SK-N-SH (cell line): ENCODE measurements around the gene ARHGEF37. TPM values are rescaled to one million over a fixed set of nuclear protein-coding genes. Genes with fewer than 3 reads are reported as not detected.

Source experiments
- CTCF ChIA-PET: fragments of 300-600, 350-600 bp; formaldehyde crosslinking; extraction: SDS; loops from one replicate; lab custom pipeline; 2021; lab: Yijun Ruan, JAX
- POLR2A ChIA-PET: fragments of 350-600 bp; sonication (Branson Sonifier 250); formaldehyde crosslinking; extraction: SDS; loops from one replicate; lab custom pipeline; 2020; ENCODE audit warnings: antibody characterized with exemption, inconsistent platforms; lab: Yijun Ruan, JAX
- DNase-seq: peaks from one replicate; pipeline ENCODE4 v3.0.0; 2012
- H2AFZ ChIP-seq: fragments of 200-600 bp; sonication (generic); 2 replicates; pipeline ENCODE4 v1.8.1; 2016; ENCODE audit warnings: antibody characterized with exemption, mild to moderate bottlenecking, low read depth
- H3F3A ChIP-seq: fragments of 200-600 bp; sonication (generic); replicated peaks from 2 replicates; pipeline ENCODE3; 2016; ENCODE audit warnings: antibody characterized with exemption, mild to moderate bottlenecking; ENCODE audit not compliant: insufficient read depth
- H3K27ac ChIP-seq, 2 experiments: fragments of 200-500 bp in 1 of 2; fragments of 200-600 bp in 1 of 2; sonication (Bioruptor generic) in 1 of 2; sonication (generic), shearing (Covaris generic) in 1 of 2; 2 replicates each; pipeline versions ENCODE4 v1.5.1 to v1.6.1; 2014 to 2016; ENCODE audit warnings: low read depth in 2 of 2, inconsistent platforms in 1 of 2, low read length in 1 of 2, mild to moderate bottlenecking in 1 of 2, mixed read lengths in 1 of 2
- H3K27me3 ChIP-seq: fragments of 200-600 bp; sonication (generic), shearing (Covaris generic); 2 replicates; pipeline ENCODE4 v1.6.1; 2016; ENCODE audit warnings: mixed run types; ENCODE audit not compliant: insufficient read depth
- H3K36me3 ChIP-seq, 2 experiments: fragments of 200-500 bp in 1 of 2; fragments of 200-600 bp in 1 of 2; sonication (Bioruptor generic) in 1 of 2; sonication (generic) in 1 of 2; replicated peaks in 1 of 2; 2 replicates each; pipeline versions ENCODE3 to v1.5.1; 2014 to 2016; ENCODE audit warnings: low read length in 1 of 2, mild to moderate bottlenecking in 1 of 2; ENCODE audit not compliant: insufficient read depth in 2 of 2, control insufficient read depth in 1 of 2
- H3K4me1 ChIP-seq, 2 experiments: fragments of 200-500 bp in 1 of 2; fragments of 200-600 bp in 1 of 2; sonication (Bioruptor generic) in 1 of 2; sonication (generic), shearing (Covaris generic) in 1 of 2; 2 replicates each; pipeline versions ENCODE4 v1.5.1 to v1.6.1; 2014 to 2016; ENCODE audit warnings: low read depth in 1 of 2, low read length in 1 of 2, mixed run types in 1 of 2; ENCODE audit not compliant: insufficient read depth in 2 of 2, control insufficient read depth in 1 of 2
- H3K4me2 ChIP-seq: fragments of 200-600 bp; sonication (generic), shearing (Covaris generic); 2 replicates; pipeline ENCODE4 v1.6.1; 2017; ENCODE audit warnings: mixed run types
- H3K4me3 ChIP-seq, 2 experiments: fragments of 200-500 bp in 1 of 2; fragments of 200-600 bp in 1 of 2; sonication (Bioruptor generic) in 1 of 2; sonication (generic), shearing (Covaris generic) in 1 of 2; 2 replicates each; pipeline versions ENCODE4 v1.5.1 to v1.8.1; 2014 to 2016; ENCODE audit warnings: low read depth in 2 of 2, inconsistent platforms in 1 of 2, low read length in 1 of 2, mild to moderate bottlenecking in 1 of 2, mixed read lengths in 1 of 2, moderate library complexity in 1 of 2
- H3K79me2 ChIP-seq: fragments of 200-600 bp; sonication (generic); 2 replicates; pipeline ENCODE4 v1.8.1; 2017; ENCODE audit warnings: mild to moderate bottlenecking; ENCODE audit not compliant: insufficient read depth
- H3K9ac ChIP-seq: fragments of 200-600 bp; sonication (generic); 2 replicates; pipeline ENCODE4 v1.6.1; 2017; ENCODE audit warnings: mixed run types
- H3K9me2 ChIP-seq: fragments of 200-600 bp; sonication (generic); 2 replicates; pipeline ENCODE4 v1.6.1; 2017; ENCODE audit warnings: mixed run types
- H3K9me3 ChIP-seq: fragments of 200-600 bp; sonication (generic); 2 replicates; pipeline ENCODE4 v1.6.1; 2017; ENCODE audit warnings: mixed run types, mild to moderate bottlenecking, moderate library complexity
- H4K20me1 ChIP-seq: fragments of 200-600 bp; sonication (generic); 2 replicates; pipeline ENCODE4 v1.6.1; 2017; ENCODE audit warnings: mild to moderate bottlenecking, mixed run types; ENCODE audit not compliant: insufficient read depth
- CHD2 ChIP-seq: fragments of 150-350 bp; IDR thresholded peaks from 2 replicates; pipeline ENCODE4 v1.6.1; 2018; ENCODE audit warnings: low read length; ENCODE audit not compliant: partially characterized antibody
- ELF1 ChIP-seq: IDR thresholded peaks from 2 replicates; pipeline ENCODE4 v1.4.0; 2012
- EP300 ChIP-seq, 2 experiments: IDR thresholded peaks; 2 replicates each; pipeline versions ENCODE4 v1.4.0 to v1.6.1; 2012; ENCODE audit warnings: borderline replicate concordance in 1 of 2, low read depth in 1 of 2, low read length in 1 of 2
- EZH2phosphoT487 ChIP-seq: fragments of 200-600 bp; sonication (generic); IDR thresholded peaks from 2 replicates; pipeline ENCODE4 v1.6.1; 2017; ENCODE audit warnings: low read depth, mixed run types, mild to moderate bottlenecking, antibody characterized with exemption, moderate library complexity, borderline replicate concordance
- FOSL2 ChIP-seq: IDR thresholded peaks from 2 replicates; pipeline ENCODE4 v1.4.0; 2012; ENCODE audit warnings: low read depth, mild to moderate bottlenecking, moderate library complexity, borderline replicate concordance
- FOXJ3 ChIP-seq: sonication (generic); formaldehyde crosslinking; IDR thresholded peaks from 2 replicates; pipeline ENCODE4 v1.5.1; 2020; ENCODE audit warnings: mild to moderate bottlenecking, missing genetic modification reagents
- GATA2 ChIP-seq: sonication (generic); formaldehyde crosslinking; IDR thresholded peaks from 2 replicates; pipeline ENCODE4 v1.5.0; 2020; ENCODE audit warnings: mild to moderate bottlenecking, missing genetic modification reagents
- MAX ChIP-seq: IDR thresholded peaks from 2 replicates; pipeline ENCODE4 v1.4.0; 2012; ENCODE audit warnings: low read depth
- MEF2A ChIP-seq: IDR thresholded peaks from 2 replicates; pipeline ENCODE4 v1.4.0; 2012; ENCODE audit warnings: low read depth, borderline replicate concordance
- NFIC ChIP-seq: IDR thresholded peaks from 2 replicates; pipeline ENCODE4 v1.4.0; 2012; ENCODE audit warnings: borderline replicate concordance
- NRF1 ChIP-seq: IDR thresholded peaks from 2 replicates; pipeline ENCODE4 v1.6.1; 2012; ENCODE audit warnings: low read depth, mild to moderate bottlenecking, low read length
- POLR2AphosphoS5 ChIP-seq: IDR thresholded peaks from 2 replicates; pipeline ENCODE4 v1.6.1; 2012; ENCODE audit warnings: low read depth, low read length
- RAD21 ChIP-seq: IDR thresholded peaks from 2 replicates; pipeline ENCODE4 v1.6.1; 2012; ENCODE audit warnings: mild to moderate bottlenecking, low read length
- RCOR1 ChIP-seq: fragments of 150-350 bp; IDR thresholded peaks from 2 replicates; pipeline ENCODE4 v1.6.1; 2017; ENCODE audit warnings: antibody characterized with exemption, low read length
- TAF1 ChIP-seq: IDR thresholded peaks from 2 replicates; pipeline ENCODE4 v1.6.1; 2012; ENCODE audit warnings: low read depth, mild to moderate bottlenecking, low read length, moderate library complexity, borderline replicate concordance
- TCF12 ChIP-seq: IDR thresholded peaks from 2 replicates; pipeline ENCODE4 v1.4.0; 2012
- TEAD4 ChIP-seq: IDR thresholded peaks from 2 replicates; pipeline ENCODE4 v1.4.0; 2012; ENCODE audit warnings: mild to moderate bottlenecking, borderline replicate concordance; ENCODE audit not compliant: insufficient read depth
- USF1 ChIP-seq: IDR thresholded peaks from 2 replicates; pipeline ENCODE4 v1.4.0; 2012; ENCODE audit warnings: low read depth, borderline replicate concordance
- YY1 ChIP-seq: IDR thresholded peaks from 2 replicates; pipeline ENCODE4 v1.4.0; 2012; ENCODE audit warnings: low read depth, mild to moderate bottlenecking
- WGBS: methylation state at CpG from one replicate; pipeline ENCODE4 v1.1.6; 2017; ENCODE audit warnings: low lambda C conversion rate; 5-methylcytosine and 5-hydroxymethylcytosine counted together
- polyA plus RNA-seq, 3 experiments: library from polyadenylated mRNA; depleted of rRNA; stranded (reverse); fragments of >200 nt; gene quantifications; 2 replicates each; pipeline ENCODE4 v1.2.3, GENCODE V29; 2012
- TF ChIP-seq, protein P1 (sequence below): IDR thresholded peaks from 2 replicates; pipeline ENCODE4 v1.6.1; 2012; ENCODE audit warnings: mild to moderate bottlenecking, low read depth, low read length, moderate library complexity
- TF ChIP-seq, protein P2 (sequence below): IDR thresholded peaks from 2 replicates; pipeline ENCODE4 v1.4.0; 2012; ENCODE audit warnings: low read depth, borderline replicate concordance

Gene ARHGEF37
- polyA plus RNA-seq, 1 of the 3 experiments (the other 2 are of a cell fraction), result 0.94 TPM

GRCh38 chr5:149674686-149675085 lies 93.4 kb downstream of the ARHGEF37 start (continued):
- TF ChIP-seq, protein P1, sequence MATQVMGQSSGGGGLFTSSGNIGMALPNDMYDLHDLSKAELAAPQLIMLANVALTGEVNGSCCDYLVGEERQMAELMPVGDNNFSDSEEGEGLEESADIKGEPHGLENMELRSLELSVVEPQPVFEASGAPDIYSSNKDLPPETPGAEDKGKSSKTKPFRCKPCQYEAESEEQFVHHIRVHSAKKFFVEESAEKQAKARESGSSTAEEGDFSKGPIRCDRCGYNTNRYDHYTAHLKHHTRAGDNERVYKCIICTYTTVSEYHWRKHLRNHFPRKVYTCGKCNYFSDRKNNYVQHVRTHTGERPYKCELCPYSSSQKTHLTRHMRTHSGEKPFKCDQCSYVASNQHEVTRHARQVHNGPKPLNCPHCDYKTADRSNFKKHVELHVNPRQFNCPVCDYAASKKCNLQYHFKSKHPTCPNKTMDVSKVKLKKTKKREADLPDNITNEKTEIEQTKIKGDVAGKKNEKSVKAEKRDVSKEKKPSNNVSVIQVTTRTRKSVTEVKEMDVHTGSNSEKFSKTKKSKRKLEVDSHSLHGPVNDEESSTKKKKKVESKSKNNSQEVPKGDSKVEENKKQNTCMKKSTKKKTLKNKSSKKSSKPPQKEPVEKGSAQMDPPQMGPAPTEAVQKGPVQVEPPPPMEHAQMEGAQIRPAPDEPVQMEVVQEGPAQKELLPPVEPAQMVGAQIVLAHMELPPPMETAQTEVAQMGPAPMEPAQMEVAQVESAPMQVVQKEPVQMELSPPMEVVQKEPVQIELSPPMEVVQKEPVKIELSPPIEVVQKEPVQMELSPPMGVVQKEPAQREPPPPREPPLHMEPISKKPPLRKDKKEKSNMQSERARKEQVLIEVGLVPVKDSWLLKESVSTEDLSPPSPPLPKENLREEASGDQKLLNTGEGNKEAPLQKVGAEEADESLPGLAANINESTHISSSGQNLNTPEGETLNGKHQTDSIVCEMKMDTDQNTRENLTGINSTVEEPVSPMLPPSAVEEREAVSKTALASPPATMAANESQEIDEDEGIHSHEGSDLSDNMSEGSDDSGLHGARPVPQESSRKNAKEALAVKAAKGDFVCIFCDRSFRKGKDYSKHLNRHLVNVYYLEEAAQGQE, result no peak
- no peak for TF ChIP-seq FOXJ3 (CRISPR knock-in tag)
- no peak for TF ChIP-seq NFIC

DNA sequence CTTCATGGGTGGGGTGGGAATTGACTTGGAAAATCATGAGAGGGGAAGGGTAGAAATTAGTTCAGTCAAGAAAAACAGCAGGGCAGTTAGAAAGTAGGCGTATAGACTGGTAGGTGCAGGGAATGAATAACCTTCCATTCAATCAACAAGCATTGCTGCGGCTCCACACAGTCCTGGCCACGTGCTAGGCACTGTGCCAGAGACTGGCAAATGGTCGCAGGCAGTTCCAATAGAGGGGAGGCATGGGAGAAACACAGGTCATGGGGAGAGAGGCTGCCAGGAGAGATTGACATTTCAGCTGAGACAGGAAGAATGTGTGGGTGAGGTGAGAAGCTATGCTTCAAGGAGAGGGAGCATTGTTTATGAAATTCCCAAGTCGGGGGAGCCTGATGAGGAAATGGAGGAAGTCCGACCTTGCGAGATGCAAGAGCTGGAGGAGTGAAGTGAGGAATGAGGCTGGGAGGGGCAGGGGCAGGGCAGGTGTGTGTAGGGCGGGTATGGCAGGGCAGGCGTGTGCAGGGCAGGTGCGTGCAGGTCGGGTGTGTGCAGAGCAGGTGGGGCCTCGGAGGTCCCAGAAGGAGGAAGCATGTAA lies 94.4 kb downstream of the ARHGEF37 start:
- Histone ChIP-seq H3K4me1 (no peaks in the 10 kb centered on the region), H3K9ac (no peak overlapping the region), H3K4me2 (no peak overlapping the region)
- 70% methylated on average over 12 of the region's 12 CpGs for WGBS
- TF ChIP-seq YY1 (no peak), MEF2A (no peak), NRF1 (no peak), ELF1 (no peak), EZH2phosphoT487 (no peak), MAX (no peak), GATA2 (CRISPR knock-in tag) (no peak), POLR2AphosphoS5 (no peak), RCOR1 (no peak), EP300 (IDR thresholded peaks at IDR 0.05; ENCODE audit: borderline replicate concordance in 1 of 2, low read depth in 1 of 2, low read length in 1 of 2) (no peak), USF1 (no peak), TAF1 (no peak), TCF12 (no peak), NFIC (no peak), CHD2 (no peak), FOSL2 (no peak), RAD21 (no peak), TEAD4 (no peak)
- TF ChIP-seq, protein P1, result no peak
- TF ChIP-seq, protein P2, sequence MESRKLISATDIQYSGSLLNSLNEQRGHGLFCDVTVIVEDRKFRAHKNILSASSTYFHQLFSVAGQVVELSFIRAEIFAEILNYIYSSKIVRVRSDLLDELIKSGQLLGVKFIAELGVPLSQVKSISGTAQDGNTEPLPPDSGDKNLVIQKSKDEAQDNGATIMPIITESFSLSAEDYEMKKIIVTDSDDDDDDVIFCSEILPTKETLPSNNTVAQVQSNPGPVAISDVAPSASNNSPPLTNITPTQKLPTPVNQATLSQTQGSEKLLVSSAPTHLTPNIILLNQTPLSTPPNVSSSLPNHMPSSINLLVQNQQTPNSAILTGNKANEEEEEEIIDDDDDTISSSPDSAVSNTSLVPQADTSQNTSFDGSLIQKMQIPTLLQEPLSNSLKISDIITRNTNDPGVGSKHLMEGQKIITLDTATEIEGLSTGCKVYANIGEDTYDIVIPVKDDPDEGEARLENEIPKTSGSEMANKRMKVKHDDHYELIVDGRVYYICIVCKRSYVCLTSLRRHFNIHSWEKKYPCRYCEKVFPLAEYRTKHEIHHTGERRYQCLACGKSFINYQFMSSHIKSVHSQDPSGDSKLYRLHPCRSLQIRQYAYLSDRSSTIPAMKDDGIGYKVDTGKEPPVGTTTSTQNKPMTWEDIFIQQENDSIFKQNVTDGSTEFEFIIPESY, result no peak
- TF ChIP-seq, all 33 proteins: peak for 0
- no peak for DNase-seq
- Histone ChIP-seq H3K27ac (no peak overlapping the region), H3K79me2 (no peaks in the 10 kb centered on the region), H2AFZ (no peak overlapping the region), H3K4me3 (no peak overlapping the region), H4K20me1 (no peaks in the 10 kb centered on the region), H3K9me3 (no peaks in the 10 kb centered on the region), H3K27me3 (no peaks in the 10 kb centered on the region; the same call in 1 of the 2 replicates), H3F3A (no peaks in the 10 kb centered on the region), H3K36me3 (no peaks in the 10 kb centered on the region), H3K9me2 (no peaks in the 10 kb centered on the region)
- POLR2A ChIA-PET, result no interaction called here
- CTCF ChIA-PET, result interaction anchor here (0.6 to 1.4 kb wide), 2 partner anchors 105 to 128 kb away, joined by 3 read pairs; no protein-coding TSS in a partner anchor
